ENCODE data around the gene ANKRD23. TPM values are rescaled to one million over a fixed set of nuclear protein-coding genes. Genes with fewer than 3 reads are reported as not detected.

ANKRD23 gene
- total and polyA plus RNA-seq, 11 donors = 0.96 to 26.7 (median 7.9) TPM

- peaks cover 0 to 50% (median 39%) of the 10 kb centered on the region in 9 donors for H3K36me3 ChIP-seq
- peak overlapping the region; percentile 54 to 97 (median 80) for H3K4me3 ChIP-seq
- H3K9me3 ChIP-seq = no peaks in the 10 kb centered on the region
- DNase-seq = peak in 3 of 5 donors; percentile 23 to 42 (median 37)
- H3K27me3 ChIP-seq = no peaks in the 10 kb centered on the region
- 17 to 25% (median 20%) methylated on average over 18 to 27 of the region's 27 CpGs for WGBS, 4 donors
- peaks cover 0 to 47% (median 36%) of the 10 kb centered on the region in 12 donors for H3K4me1 ChIP-seq
- peak in 1 of 4 donors; percentile 2 for ATAC-seq
- intact Hi-C loops (cut with DNase I) = loop anchor here in 3 of 10 donors (2.0 to 10.0 kb wide), 4 partner anchors 48 to 255 kb away; partner anchors contain the start of gene ANKRD36 (in 1 of the 3)
- TF ChIP-seq POLR2A (IDR thresholded peaks at IDR 0.05) (no peak), CTCF (IDR thresholded peaks at IDR 0.05) (no peak)
- H3K27ac ChIP-seq = peak overlapping the region; percentile 16 to 88 (median 80)
These were observed 13.2 kb upstream of the ANKRD23 start for GRCh38 chr2:96856776-96857666.

GRCh38 chr2:96853321-96853720, 9.5 kb upstream of the ANKRD23 start:
- 93 to 96% (median 95%) methylated on average over 15 of the region's 15 CpGs for WGBS, 4 donors
- no peak for DNase-seq
- intact Hi-C loops (cut with DNase I) = loop anchor here in 1 of 10 donors (10.0 kb wide), 1 partner anchor 51 kb away; no protein-coding TSS in a partner anchor

GRCh38 chr2:96852667-96853066, 8.8 kb upstream of the ANKRD23 start:
- Histone ChIP-seq H3K4me1 (peaks cover 0 to 17% (median 12%) of the 10 kb centered on the region in 12 donors), H3K4me3 (no peak overlapping the region), H3K27ac (no peak overlapping the region), H3K36me3 (peaks cover 0 to 69% (median 63%) of the 10 kb centered on the region in 9 donors), H3K27me3 (no peaks in the 10 kb centered on the region), H3K9me3 (no peaks in the 10 kb centered on the region)
- intact Hi-C loops (cut with DNase I) = loop anchor here in 1 of 10 donors (10.0 kb wide), 1 partner anchor 52 kb away; no protein-coding TSS in a partner anchor
- ATAC-seq (no peak), DNase-seq (no peak)
- 95 to 99% (median 95%) methylated on average over 6 of the region's 6 CpGs for WGBS, 4 donors
- TF ChIP-seq CTCF (IDR thresholded peaks at IDR 0.05) (no peak), POLR2A (IDR thresholded peaks at IDR 0.05) (no peak)

More at GRCh38 chr2:96853321-96853720, 9.5 kb upstream of the ANKRD23 start:
- Histone ChIP-seq H3K4me1 (peaks cover 0 to 18% (median 12%) of the 10 kb centered on the region in 12 donors), H3K27ac (no peak overlapping the region), H3K36me3 (peaks cover 0 to 62% (median 56%) of the 10 kb centered on the region in 9 donors), H3K4me3 (no peak overlapping the region), H3K9me3 (no peaks in the 10 kb centered on the region), H3K27me3 (no peaks in the 10 kb centered on the region)
- TF ChIP-seq POLR2A (IDR thresholded peaks at IDR 0.05) = no peak
- no peak for TF ChIP-seq CTCF (IDR thresholded peaks at IDR 0.05)
- ATAC-seq = no peak

- H3K9me3 ChIP-seq = no peaks in the 10 kb centered on the region
- no peaks in the 10 kb centered on the region for H3K27me3 ChIP-seq
- peaks cover 0 to 73% (median 67%) of the 10 kb centered on the region in 9 donors for H3K36me3 ChIP-seq
- H3K4me3 ChIP-seq = no peak overlapping the region
- DNase-seq (peak in 1 of 5 donors; percentile 27), ATAC-seq (peak in 2 of 4 donors; percentile 6 to 53)
- H3K4me1 ChIP-seq = peaks cover 0 to 17% (median 4%) of the 10 kb centered on the region in 12 donors
- WGBS, 4 donors = 61 to 69% (median 67%) methylated on average over 8 to 9 of the region's 9 CpGs
- H3K27ac ChIP-seq = peak overlapping the region in 2 of 12 donors; percentile 24 to 50
- TF ChIP-seq POLR2A (IDR thresholded peaks at IDR 0.05) (no peak), CTCF (IDR thresholded peaks at IDR 0.05) (no peak)
- intact Hi-C loops (cut with DNase I) = loop anchor here in 1 of 10 donors (10.0 kb wide), 1 partner anchor 267 kb away; the partner anchor contains the start of gene ANKRD36
These were observed 4.4 kb upstream of the ANKRD23 start for GRCh38 chr2:96848264-96848663.

Measured in heart left ventricle (tissue), 16 donors.